ENCODE measurements around the gene SRGAP1.

Gene SRGAP1

GRCh38 chr12:63940310-63941005 lies 96.0 kb downstream of the SRGAP1 start:
- TF ChIP-seq, protein P1, sequence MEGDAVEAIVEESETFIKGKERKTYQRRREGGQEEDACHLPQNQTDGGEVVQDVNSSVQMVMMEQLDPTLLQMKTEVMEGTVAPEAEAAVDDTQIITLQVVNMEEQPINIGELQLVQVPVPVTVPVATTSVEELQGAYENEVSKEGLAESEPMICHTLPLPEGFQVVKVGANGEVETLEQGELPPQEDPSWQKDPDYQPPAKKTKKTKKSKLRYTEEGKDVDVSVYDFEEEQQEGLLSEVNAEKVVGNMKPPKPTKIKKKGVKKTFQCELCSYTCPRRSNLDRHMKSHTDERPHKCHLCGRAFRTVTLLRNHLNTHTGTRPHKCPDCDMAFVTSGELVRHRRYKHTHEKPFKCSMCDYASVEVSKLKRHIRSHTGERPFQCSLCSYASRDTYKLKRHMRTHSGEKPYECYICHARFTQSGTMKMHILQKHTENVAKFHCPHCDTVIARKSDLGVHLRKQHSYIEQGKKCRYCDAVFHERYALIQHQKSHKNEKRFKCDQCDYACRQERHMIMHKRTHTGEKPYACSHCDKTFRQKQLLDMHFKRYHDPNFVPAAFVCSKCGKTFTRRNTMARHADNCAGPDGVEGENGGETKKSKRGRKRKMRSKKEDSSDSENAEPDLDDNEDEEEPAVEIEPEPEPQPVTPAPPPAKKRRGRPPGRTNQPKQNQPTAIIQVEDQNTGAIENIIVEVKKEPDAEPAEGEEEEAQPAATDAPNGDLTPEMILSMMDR (IDR thresholded peaks at IDR 0.05; ENCODE audit: extremely low read depth, missing control alignments): no peak
- DNase-seq (ENCODE audit: low spot score): no peak

- TF ChIP-seq, protein P1 (IDR thresholded peaks at IDR 0.05; ENCODE audit: extremely low read depth, missing control alignments): no peak
Observed at GRCh38 chr12:63941166-63941800, 96.8 kb downstream of the SRGAP1 start.

DNA sequence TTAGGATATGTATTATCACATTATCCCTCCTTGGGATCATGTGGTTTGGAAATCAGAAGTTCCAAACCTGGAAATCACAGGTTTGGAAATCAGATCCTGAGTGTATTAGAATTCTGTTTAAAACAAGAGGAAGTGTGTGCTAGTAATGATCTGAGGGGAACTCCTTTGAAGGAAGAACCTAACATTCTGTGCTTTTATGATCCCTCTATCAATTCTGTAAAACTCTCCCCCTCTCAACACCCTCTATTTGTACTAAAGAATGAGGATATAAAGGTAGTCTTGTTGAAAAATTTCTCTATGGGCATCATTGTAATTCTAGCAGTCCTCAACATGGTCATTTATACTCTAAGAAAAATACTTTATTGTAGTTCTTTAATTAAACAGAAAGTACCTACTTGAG lies 97.4 kb downstream of the SRGAP1 start:
- TF ChIP-seq, protein P1 (IDR thresholded peaks at IDR 0.05; ENCODE audit: extremely low read depth, missing control alignments): no peak
- DNase-seq (ENCODE audit: low spot score): no peak

More at GRCh38 chr12:63941166-63941800, 96.8 kb downstream of the SRGAP1 start:
- DNase-seq (ENCODE audit: low spot score): no peak

GRCh38 chr12:63942464-63943241 lies 98.2 kb downstream of the SRGAP1 start:
- no peak for DNase-seq (ENCODE audit: low spot score)
- TF ChIP-seq, protein P1 (IDR thresholded peaks at IDR 0.05; ENCODE audit: extremely low read depth, missing control alignments): no peak

DNA sequence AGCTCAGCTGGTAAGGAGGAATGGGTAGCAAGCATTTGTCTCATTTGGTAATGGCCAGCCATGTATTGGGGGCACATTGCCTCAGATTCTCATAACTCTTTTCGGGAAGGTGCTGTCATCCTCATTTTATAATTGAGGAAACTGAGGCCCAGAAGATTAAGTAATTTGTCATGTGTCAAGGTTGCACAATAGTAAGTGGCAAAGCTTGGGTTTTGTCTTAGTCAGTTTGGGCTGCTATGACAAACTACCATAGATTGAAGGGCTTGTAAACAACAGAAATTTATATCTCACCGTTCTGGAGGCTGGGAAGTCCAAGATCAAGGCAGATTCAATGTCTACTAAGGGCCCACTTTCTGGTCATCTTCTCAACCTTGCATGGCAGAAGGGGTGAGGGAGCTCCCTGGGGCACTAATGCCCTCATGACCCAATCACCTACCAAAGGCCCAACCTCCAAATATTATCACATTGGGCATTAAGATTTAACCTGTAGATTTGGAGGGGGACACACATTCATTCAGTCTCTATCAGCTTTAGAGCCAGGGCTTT lies 99.6 kb downstream of the SRGAP1 start:
- DNase-seq (ENCODE audit: low spot score): no peak
- TF ChIP-seq, protein P1 (IDR thresholded peaks at IDR 0.05; ENCODE audit: extremely low read depth, missing control alignments): no peak

DNA sequence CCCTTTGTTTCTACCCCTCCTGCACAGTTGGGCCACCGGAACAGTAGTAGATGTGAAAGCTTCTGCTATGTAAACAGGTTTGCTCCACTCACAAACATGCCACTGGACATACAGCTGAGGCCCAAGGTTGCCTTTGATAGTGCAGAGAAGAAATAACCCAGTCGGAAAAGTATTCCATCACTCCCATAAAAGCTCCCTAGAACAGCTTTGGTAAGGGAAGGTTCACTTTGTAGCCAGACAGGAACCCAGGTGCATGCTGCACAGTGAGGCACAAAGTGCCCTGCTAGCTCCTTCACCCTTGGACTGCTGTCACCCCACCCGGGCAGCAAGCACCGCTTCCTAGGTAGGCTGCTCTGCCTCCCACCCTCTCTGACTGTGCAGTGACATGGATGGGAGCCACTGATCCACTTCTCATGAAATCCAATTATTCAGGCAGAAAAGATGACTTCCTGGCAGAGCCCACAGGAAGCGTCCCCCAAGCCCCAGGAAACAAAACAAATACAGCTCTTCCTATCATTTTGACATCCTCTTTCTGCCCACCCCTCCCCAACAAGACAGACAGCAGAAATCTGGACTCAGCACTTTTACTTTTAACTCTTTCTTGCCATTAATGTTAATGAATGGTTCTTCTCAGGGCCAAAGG lies 100.2 kb downstream of the SRGAP1 start:
- DNase-seq (ENCODE audit: low spot score): no peak
- TF ChIP-seq, protein P1 (IDR thresholded peaks at IDR 0.05; ENCODE audit: extremely low read depth, missing control alignments): no peak
